Mesendoderm (in vitro differentiated cells): Measurements from ENCODE around the gene DPH3.

Experiments
- DNase-seq: peaks from one replicate; pipeline ENCODE4 v3.0.0; 2013
- H2AK5ac ChIP-seq: 2 replicates; pipeline ENCODE4 v1.6.1; 2013; ENCODE audit warnings: low read length, inconsistent platforms
- H2BK120ac ChIP-seq: 2 replicates; pipeline ENCODE4 v1.6.1; 2013; ENCODE audit warnings: low read depth, mild to moderate bottlenecking, low read length, moderate library complexity, mixed read lengths
- H2BK15ac ChIP-seq: replicated peaks from 2 replicates; pipeline ENCODE4 v1.6.1; 2013; ENCODE audit warnings: low read depth, mild to moderate bottlenecking, moderate library complexity
- H2BK5ac ChIP-seq: 2 replicates; pipeline ENCODE4 v1.6.1; 2013; ENCODE audit warnings: low read length, inconsistent platforms
- H3K18ac ChIP-seq: 2 replicates; pipeline ENCODE4 v1.6.1; 2013; ENCODE audit warnings: mild to moderate bottlenecking, low read length, mixed read lengths
- H3K23ac ChIP-seq: one replicate; pipeline ENCODE4 v1.6.1; 2013; ENCODE audit warnings: low read length
- H3K27ac ChIP-seq: 2 replicates; pipeline ENCODE4 v1.5.1; 2013; ENCODE audit warnings: low read depth, mild to moderate bottlenecking, inconsistent platforms, low read length, moderate library complexity
- H3K27me3 ChIP-seq: 2 replicates; pipeline ENCODE4 v1.6.1; 2013; ENCODE audit warnings: low read length, control low read depth, mild to moderate bottlenecking, inconsistent platforms; ENCODE audit not compliant: insufficient read depth, poor library complexity
- H3K36me3 ChIP-seq: 2 replicates; pipeline ENCODE4 v1.6.1; 2013; ENCODE audit warnings: low read length, inconsistent platforms; ENCODE audit not compliant: control insufficient read depth, insufficient read depth
- H3K4ac ChIP-seq: one replicate; pipeline ENCODE4 v1.6.1; 2013; ENCODE audit warnings: low read depth, mild to moderate bottlenecking, low read length, moderate library complexity
- H3K4me1 ChIP-seq: 2 replicates; pipeline ENCODE4 v1.6.1; 2013; ENCODE audit warnings: low read depth, low read length, inconsistent platforms; ENCODE audit not compliant: control insufficient read depth
- H3K4me2 ChIP-seq: 2 replicates; pipeline ENCODE4 v1.6.1; 2013; ENCODE audit warnings: low read length
- H3K4me3 ChIP-seq: 2 replicates; pipeline ENCODE4 v1.5.1; 2013; ENCODE audit warnings: mild to moderate bottlenecking, low read length
- H3K56ac ChIP-seq: one replicate; pipeline ENCODE4 v1.6.1; 2013; ENCODE audit warnings: low read length
- H3K79me1 ChIP-seq: 2 replicates; pipeline ENCODE4 v1.6.1; 2013; ENCODE audit warnings: low read length, inconsistent platforms
- H3K79me2 ChIP-seq: 2 replicates; pipeline ENCODE4 v1.6.1; 2013; ENCODE audit warnings: mild to moderate bottlenecking, low read length; ENCODE audit not compliant: control insufficient read depth, insufficient read depth
- H3K9ac ChIP-seq: 2 replicates; pipeline ENCODE4 v1.6.1; 2013; ENCODE audit warnings: low read length, inconsistent platforms
- H4K5ac ChIP-seq: one replicate; pipeline ENCODE4 v1.6.1; 2013; ENCODE audit warnings: low read length
- H4K8ac ChIP-seq: one replicate; pipeline ENCODE4 v1.6.1; 2013; ENCODE audit warnings: low read depth, mild to moderate bottlenecking, control low read depth, low read length, moderate library complexity
- WGBS: extraction: QIAGEN DNeasy Blood & Tissue Kit; methylation state at CpG from one replicate; pipeline ENCODE4 v1.1.7; 2013; ENCODE audit warnings: low lambda C conversion rate, missing lambda C conversion rate; ENCODE audit not compliant: insufficient coverage; ENCODE audit errors: extremely low coverage; 5-methylcytosine and 5-hydroxymethylcytosine counted together

DPH3 gene

DNA sequence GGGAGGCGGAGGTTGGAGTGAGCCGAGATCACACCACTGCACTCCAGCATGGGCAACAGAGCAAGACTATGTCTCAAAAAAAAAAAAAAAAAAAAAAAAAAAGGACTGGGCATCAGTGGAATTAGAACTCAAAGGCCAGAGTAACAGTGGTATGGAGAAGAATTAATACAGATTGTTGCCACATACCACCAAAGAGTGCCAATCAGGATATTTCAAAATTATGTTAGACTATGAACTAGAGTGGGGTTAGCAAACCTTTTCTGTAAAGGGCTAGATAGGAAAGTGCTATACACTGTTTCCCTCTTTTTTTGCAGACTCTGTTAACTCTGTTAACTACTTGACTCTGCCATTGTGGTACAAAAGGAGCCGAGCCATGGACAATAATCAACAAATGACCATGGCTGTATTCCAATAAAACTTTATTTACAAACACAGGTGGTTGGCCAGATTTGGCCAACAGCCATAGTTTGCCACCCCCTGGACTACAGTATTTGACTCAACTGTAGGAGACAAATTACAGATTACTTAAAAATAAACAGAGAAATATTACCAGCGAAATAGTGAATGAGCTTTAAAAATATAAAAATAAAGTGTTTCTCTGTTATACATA is 28.6 kb downstream of the DPH3 start:
- Histone ChIP-seq H3K79me2 (no peaks in the 10 kb centered on the region), H3K4me3 (no peak overlapping the region), H4K8ac (no peak overlapping the region), H3K36me3 (no peaks in the 10 kb centered on the region), H2BK120ac (no peak overlapping the region), H4K5ac (no peak overlapping the region), H3K18ac (no peak overlapping the region), H3K27ac (no peak overlapping the region), H3K4me2 (no peak overlapping the region), H2BK15ac (no peak overlapping the region), H2BK5ac (no peak overlapping the region), H3K56ac (no peak overlapping the region), H3K4ac (no peak overlapping the region), H3K27me3 (no peaks in the 10 kb centered on the region), H3K4me1 (no peaks in the 10 kb centered on the region), H3K79me1 (no peaks in the 10 kb centered on the region), H3K23ac (no peak overlapping the region), H2AK5ac (no peak overlapping the region), H3K9ac (no peak overlapping the region)
- no peak for DNase-seq
- WGBS = no CpG with 5 or more reads among the region's 4 CpGs

- no peaks in the 10 kb centered on the region for H3K79me2 ChIP-seq
- H3K79me1 ChIP-seq = no peaks in the 10 kb centered on the region
- no peak overlapping the region for H4K8ac ChIP-seq
- no peak overlapping the region for H3K4ac ChIP-seq
- no peak overlapping the region for H3K56ac ChIP-seq
- WGBS = no CpG with 5 or more reads among the region's 2 CpGs
- no peak overlapping the region for H2BK15ac ChIP-seq
- H2AK5ac ChIP-seq = no peak overlapping the region
- H2BK5ac ChIP-seq = no peak overlapping the region
- H3K36me3 ChIP-seq = no peaks in the 10 kb centered on the region
- H3K4me1 ChIP-seq = no peaks in the 10 kb centered on the region
- no peak overlapping the region for H4K5ac ChIP-seq
- no peak overlapping the region for H3K4me3 ChIP-seq
- H2BK120ac ChIP-seq = no peak overlapping the region
- H3K18ac ChIP-seq = no peak overlapping the region
- H3K4me2 ChIP-seq = no peak overlapping the region
- no peak overlapping the region for H3K9ac ChIP-seq
- H3K27me3 ChIP-seq = no peaks in the 10 kb centered on the region
- no peak for DNase-seq
- H3K27ac ChIP-seq = no peak overlapping the region
- no peak overlapping the region for H3K23ac ChIP-seq
Observed at GRCh38 chr3:16234281-16234680, 30.5 kb downstream of the DPH3 start.

- WGBS = no CpG with 5 or more reads among the region's 1 CpG
- no peak overlapping the region for H3K56ac ChIP-seq
- H3K4me2 ChIP-seq = no peak overlapping the region
- H3K4me1 ChIP-seq = no peaks in the 10 kb centered on the region
- H2BK15ac ChIP-seq = no peak overlapping the region
- no peaks in the 10 kb centered on the region for H3K79me2 ChIP-seq
- H3K27ac ChIP-seq = no peak overlapping the region
- H4K5ac ChIP-seq = no peak overlapping the region
- no peak overlapping the region for H3K4me3 ChIP-seq
- no peaks in the 10 kb centered on the region for H3K36me3 ChIP-seq
- no peak overlapping the region for H3K9ac ChIP-seq
- no peak overlapping the region for H3K23ac ChIP-seq
- H3K79me1 ChIP-seq = no peaks in the 10 kb centered on the region
- H4K8ac ChIP-seq = no peak overlapping the region
- H2AK5ac ChIP-seq = no peak overlapping the region
- H3K18ac ChIP-seq = no peak overlapping the region
- DNase-seq = no peak
- no peak overlapping the region for H3K4ac ChIP-seq
- H3K27me3 ChIP-seq = no peaks in the 10 kb centered on the region
- no peak overlapping the region for H2BK5ac ChIP-seq
- H2BK120ac ChIP-seq = no peak overlapping the region
Observed at GRCh38 chr3:16233806-16234205, 30.9 kb downstream of the DPH3 start.

DNA sequence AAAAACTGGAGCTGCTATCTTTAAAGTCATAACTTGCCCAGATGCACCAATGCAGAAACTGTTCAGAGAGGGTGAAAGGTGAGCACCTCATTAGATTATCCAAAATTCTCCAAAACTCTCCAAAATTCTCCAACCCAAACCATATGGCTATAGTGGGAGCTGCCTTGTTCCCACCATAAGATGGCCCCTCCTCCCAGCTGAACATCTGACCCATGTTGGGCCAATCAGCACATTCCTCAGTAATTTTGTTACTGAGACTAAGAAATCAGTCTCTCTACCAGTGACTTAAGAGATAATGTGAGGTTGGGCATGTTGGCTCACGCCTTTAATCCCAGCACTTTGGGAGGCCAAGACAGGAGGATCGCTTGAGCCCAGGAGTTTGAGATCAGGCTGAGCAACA is 32.8 kb downstream of the DPH3 start:
- Histone ChIP-seq H3K23ac (no peak overlapping the region), H2BK5ac (no peak overlapping the region), H3K9ac (no peak overlapping the region), H4K5ac (no peak overlapping the region), H3K56ac (no peak overlapping the region), H2BK120ac (no peak overlapping the region), H3K36me3 (no peaks in the 10 kb centered on the region), H4K8ac (no peak overlapping the region), H3K18ac (no peak overlapping the region), H3K4me1 (no peaks in the 10 kb centered on the region), H3K27me3 (no peaks in the 10 kb centered on the region), H3K4me2 (no peak overlapping the region), H3K79me2 (no peaks in the 10 kb centered on the region), H3K27ac (no peak overlapping the region), H3K79me1 (no peaks in the 10 kb centered on the region), H2BK15ac (no peak overlapping the region), H3K4me3 (no peak overlapping the region), H2AK5ac (no peak overlapping the region), H3K4ac (no peak overlapping the region)
- WGBS = no CpG with 5 or more reads among the region's 2 CpGs
- no peak for DNase-seq

- Histone ChIP-seq H4K5ac (no peak overlapping the region), H3K36me3 (no peaks in the 10 kb centered on the region), H3K18ac (no peak overlapping the region), H3K9ac (no peak overlapping the region), H2AK5ac (no peak overlapping the region), H3K27ac (no peak overlapping the region), H2BK5ac (no peak overlapping the region), H2BK15ac (no peak overlapping the region), H3K4ac (no peak overlapping the region), H3K27me3 (no peaks in the 10 kb centered on the region), H3K79me1 (no peaks in the 10 kb centered on the region), H3K4me3 (no peak overlapping the region), H2BK120ac (no peak overlapping the region), H3K4me1 (no peaks in the 10 kb centered on the region), H3K56ac (no peak overlapping the region), H3K79me2 (no peaks in the 10 kb centered on the region), H4K8ac (no peak overlapping the region), H3K4me2 (no peak overlapping the region), H3K23ac (no peak overlapping the region)
- DNase-seq = no peak
Observed at GRCh38 chr3:16229681-16230080, 35.1 kb downstream of the DPH3 start.

DNA sequence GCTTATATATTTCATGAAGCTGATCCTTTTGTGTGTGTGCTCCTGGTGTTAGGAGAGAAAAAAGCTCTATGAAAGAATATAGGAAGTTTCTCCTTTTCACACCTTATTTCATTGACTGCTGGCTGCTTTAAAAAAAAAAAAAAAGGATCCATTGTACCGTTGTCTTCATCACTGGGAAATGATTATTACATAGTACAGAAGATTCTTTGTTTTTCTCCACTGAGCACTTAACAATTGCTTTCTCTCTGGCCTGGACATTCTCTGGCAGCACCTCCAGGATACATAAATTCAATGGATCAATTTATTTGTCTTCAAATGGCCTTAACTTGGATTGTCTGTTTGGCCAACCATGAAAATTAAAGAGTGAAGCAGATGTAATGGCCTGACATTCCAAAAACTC is 37.2 kb downstream of the DPH3 start:
- no peak overlapping the region for H3K4me3 ChIP-seq
- no peak overlapping the region for H2AK5ac ChIP-seq
- no peak overlapping the region for H3K27ac ChIP-seq
- H3K36me3 ChIP-seq = no peaks in the 10 kb centered on the region
- H4K8ac ChIP-seq = no peak overlapping the region
- no peak overlapping the region for H2BK15ac ChIP-seq
- no CpG with 5 or more reads among the region's 1 CpG for WGBS
- H3K23ac ChIP-seq = no peak overlapping the region
- H4K5ac ChIP-seq = no peak overlapping the region
- no peak overlapping the region for H2BK120ac ChIP-seq
- no peak overlapping the region for H3K56ac ChIP-seq
- H3K79me2 ChIP-seq = no peaks in the 10 kb centered on the region
- no peak overlapping the region for H3K4me2 ChIP-seq
- H3K27me3 ChIP-seq = no peaks in the 10 kb centered on the region
- no peaks in the 10 kb centered on the region for H3K79me1 ChIP-seq
- no peak overlapping the region for H3K18ac ChIP-seq
- H3K9ac ChIP-seq = no peak overlapping the region
- no peak overlapping the region for H3K4ac ChIP-seq
- DNase-seq = no peak
- H3K4me1 ChIP-seq = no peaks in the 10 kb centered on the region
- no peak overlapping the region for H2BK5ac ChIP-seq
